HG03457 (cell line): ENCODE data around the gene NOXA1.
A peak's percentile ranks its signal among the peaks of the same experiment; 100 is the strongest.

Experiments
- ATAC-seq: cut with Tn5 transposase; IDR thresholded peaks from one replicate; pipeline ENCODE4 v1.9.1; 2021; ENCODE audit warnings: moderate number of reproducible peaks; ENCODE audit not compliant: unreplicated experiment

The NOXA1 gene

GRCh38 chr9:137452761-137453642 is 29.8 kb downstream of the NOXA1 start:
- ATAC-seq = no peak

DNA sequence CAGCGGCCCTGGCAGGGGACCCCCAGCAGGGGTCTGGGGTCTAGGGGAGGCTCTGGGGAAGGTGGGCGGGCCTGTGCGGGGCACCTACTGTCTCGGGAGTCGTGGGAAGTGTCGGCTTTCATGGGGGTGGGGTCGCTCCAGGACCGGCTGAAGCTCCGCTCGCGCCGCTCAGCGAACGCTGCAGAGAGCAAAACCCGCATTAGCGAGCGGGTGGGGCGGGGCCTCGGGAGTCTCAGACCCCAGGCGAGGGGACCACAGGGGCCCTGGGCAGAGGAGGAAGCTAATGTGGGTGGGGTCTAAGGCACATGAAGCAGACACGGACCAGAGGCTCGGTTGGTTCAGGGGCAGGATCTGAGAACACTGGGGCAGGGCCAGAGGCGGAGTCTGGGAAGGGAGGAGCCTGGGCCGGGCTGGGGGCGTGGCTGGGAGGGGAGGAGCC is 30.5 kb downstream of the NOXA1 start:
- ATAC-seq = peak; percentile 45

- ATAC-seq = no peak
Measured at GRCh38 chr9:137454145-137454596, 31.0 kb downstream of the NOXA1 start.

DNA sequence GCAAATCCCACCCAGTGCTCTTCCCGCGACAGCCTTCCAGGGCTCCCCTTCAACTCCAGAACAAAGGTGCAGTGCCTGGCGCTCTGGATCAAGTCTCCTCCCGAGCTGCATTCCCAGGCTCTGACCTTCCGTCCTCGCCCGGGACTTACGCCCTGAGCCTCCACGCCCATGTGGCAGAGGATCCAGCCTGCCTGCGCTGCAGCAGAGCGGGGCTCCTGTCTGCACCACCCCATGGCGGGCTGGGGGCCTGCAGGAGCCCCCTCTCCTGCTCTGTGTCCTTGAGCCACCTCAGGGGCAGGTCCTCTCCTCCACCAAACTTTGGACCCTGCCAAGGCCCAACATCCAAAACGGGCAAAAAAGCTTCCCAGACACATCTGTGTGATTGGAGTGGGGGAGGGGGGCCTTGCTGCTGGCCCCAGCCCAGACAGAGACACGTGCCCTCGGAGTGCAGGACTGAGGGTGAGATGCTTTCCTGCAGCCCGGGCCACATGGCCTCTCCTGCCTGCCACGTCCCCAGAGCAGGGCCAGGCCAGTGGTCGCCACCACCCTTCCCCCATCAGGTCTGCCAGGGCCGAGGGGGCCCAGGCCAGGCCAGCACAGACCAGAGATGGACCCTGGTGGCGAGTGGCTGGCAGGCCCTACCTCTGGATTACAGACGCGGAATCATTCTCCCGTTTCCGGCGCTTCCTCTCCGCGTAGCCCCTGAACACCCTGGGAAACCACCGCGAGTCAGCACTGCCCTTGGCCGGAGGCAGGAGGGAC is 31.6 kb downstream of the NOXA1 start:
- no peak for ATAC-seq

DNA sequence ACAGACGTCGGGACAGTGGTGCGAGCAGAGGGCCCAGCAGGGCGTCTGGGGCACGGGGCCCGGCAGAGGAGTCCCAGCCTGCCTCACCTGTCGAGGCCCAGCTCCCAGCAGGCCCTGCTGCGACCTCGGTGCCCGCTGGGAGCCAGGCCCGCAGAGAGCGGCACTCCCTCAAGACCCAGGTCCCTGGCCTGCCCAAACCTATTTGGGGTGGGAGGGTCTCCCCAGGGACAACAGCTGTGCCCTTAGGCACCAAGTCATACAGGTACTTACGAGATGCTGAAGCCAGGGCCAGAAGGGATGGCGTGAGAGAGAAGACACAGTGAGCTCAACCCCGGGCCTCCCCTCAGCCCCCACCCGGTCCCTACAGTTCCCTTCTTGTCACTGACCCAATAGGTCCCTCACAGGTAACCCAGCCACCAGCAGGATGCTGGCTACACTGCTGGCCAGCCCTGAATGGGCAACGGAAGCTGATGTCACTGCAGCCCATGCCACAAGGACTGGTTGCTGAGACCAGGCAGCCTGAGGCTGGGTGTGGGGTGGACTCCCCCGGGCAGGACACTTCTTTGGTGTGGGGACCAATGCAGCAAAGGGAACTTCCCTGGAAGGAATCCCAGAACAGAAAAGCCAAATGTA is 32.3 kb downstream of the NOXA1 start:
- no peak for ATAC-seq

DNA sequence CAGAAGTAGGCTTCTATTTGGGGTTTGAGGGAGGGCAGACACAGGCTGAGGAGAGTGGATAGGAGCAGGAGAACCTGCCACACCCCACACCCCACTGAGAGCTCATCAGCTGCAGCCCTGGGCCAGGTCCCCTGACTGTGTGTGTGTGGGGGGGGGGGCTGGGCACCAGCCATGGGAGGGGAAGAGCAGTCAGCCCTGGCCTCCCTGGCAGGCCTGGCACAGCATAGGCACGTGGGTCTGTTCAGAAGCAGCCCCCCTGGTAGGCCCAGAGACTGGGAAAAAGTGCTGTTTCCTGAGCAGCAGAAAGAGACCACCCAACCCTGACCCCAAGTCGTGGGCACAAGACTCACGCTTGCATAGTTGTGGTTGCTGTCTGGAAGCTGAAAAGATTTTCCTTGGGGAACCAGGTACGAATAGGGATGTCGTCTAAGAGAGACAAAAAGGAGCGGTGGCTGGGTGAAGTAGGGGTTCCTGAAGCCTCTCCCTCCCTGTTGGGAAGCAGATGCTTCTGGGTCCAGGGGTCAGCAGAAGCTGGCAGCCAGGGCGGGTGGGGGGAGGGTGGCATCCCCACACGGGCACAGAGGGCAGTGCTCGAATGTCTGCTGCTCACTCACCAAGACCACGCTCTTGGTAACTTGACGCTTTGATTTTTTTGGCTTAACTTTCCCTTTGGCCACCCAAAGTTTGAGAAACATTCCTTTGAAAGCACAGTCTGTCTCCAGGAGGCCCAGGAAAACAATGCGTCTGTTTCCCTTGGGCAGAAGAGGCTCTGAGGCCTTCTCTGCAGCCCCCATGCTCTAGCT is 33.1 kb downstream of the NOXA1 start:
- ATAC-seq = no peak

DNA sequence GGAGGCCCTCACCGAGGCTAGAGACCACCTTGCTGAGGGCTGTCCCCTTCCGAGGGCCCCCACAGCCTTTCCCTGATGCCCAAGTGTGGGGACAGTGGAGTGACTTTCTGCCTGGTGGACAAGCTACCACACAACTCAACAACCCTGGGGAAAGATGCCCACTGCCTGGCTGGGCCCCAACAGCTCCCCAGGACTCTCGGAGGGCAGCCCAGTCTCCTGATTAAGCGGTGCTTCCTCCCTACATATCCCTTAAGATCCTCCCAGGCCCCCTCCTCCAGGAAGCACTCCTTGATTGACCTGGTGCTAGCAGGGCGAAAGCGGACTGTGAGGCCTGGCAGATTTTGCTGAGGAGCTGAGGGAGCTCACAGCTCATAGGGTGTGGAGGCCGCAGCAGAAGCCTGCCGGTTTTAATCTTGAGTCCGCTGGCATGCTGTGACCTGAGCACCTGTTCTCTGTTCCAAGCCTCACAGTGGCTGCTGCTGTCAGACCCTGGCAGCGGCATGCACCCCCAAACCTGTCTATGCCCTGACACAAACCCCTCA is 33.7 kb downstream of the NOXA1 start:
- ATAC-seq = no peak

- no peak for ATAC-seq
Measured at GRCh38 chr9:137457406-137458193, 34.4 kb downstream of the NOXA1 start.

GRCh38 chr9:137458194-137459151 is 35.3 kb downstream of the NOXA1 start:
- ATAC-seq = peak; percentile 2

DNA sequence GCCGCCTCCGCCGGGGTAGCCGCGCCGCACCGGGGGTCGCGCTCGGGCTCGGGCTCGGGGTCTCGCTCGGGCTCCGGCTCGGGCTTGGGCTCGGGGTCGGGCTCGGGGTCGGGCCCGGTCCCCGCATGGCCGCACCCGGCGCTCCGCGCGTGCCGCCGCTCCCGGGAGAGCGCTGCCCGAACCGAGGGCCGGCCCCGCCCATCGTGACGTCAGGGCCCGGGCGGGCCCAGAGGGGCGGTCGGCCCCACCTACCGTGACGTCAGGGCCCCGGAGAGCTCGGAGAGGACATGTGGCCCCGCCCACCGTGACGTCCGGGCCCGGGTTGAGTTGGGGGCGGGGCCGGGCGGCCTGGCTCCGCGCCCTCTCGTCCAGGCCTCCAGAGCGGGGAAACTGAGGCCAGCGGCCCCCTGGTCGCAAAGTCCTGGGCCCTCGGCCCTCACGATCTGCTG is 36.0 kb downstream of the NOXA1 start, which contains the start of gene NSMF:
Gene NSMF, minus strand, starts transcription at position 183 of the 449 bp plus-strand sequence. CDS start 232 bp downstream, outside the sequence.
- peak; percentile 38 for ATAC-seq

GRCh38 chr9:137459601-137460362 is 36.6 kb downstream of the NOXA1 start:
- no peak for ATAC-seq

- no peak for ATAC-seq
Measured at GRCh38 chr9:137460363-137461315, 37.4 kb downstream of the NOXA1 start.

- no peak for ATAC-seq
Measured at GRCh38 chr9:137461316-137461662, 38.1 kb downstream of the NOXA1 start.

GRCh38 chr9:137461663-137462395 is 38.6 kb downstream of the NOXA1 start:
- ATAC-seq = peak; percentile 37

DNA sequence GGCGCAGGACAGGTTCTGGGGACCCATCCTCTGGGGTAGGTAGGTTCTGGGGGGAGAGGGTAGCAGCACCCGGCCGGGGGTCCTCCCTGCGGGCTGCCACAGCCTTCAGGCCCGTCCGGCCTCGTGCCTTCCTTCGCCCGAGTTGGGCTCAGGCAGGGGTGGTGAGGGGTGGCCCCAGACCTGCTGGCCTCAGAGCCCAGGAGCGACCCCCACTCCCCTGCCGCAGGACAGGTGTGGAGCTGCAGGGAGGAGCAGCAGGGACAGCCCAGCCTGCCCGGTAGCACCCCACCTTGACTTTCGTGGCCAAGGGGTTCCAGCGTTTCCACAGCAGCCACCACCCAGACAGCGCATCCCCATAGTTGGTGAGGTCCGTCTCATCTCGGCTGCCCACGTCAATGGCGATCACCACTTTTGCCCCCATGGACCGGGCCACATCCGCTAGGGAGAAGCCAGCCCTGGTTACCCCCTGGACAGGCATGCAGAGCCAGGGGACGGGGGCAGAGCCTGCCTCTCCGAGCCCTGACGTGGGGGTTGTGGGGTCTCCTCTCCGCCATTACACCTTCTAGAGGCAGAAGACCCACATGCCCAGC is 39.3 kb downstream of the NOXA1 start:
- ATAC-seq = no peak
